ENCODE data around the gene NFE2L3. TPM values are rescaled to one million over a fixed set of nuclear protein-coding genes. Genes with fewer than 3 reads are reported as not detected.
A peak's percentile ranks its signal among the peaks of the same experiment; 100 is the strongest.

Gene NFE2L3
- total and polyA plus RNA-seq, 2 of the 8 experiments (the other 6 are each of a cell fraction or from before 2014, with no cell fraction given): 64.9 to 76.5 TPM

- Histone ChIP-seq H3K9ac (replicated peaks in 1 of 4; ENCODE audit: extremely low read depth in 1 of 4, low read depth in 3 of 4, low read length in 3 of 4) (peak overlapping the region; percentile 97 to 100 (median 100)), H3K27ac (ENCODE audit: low read depth, low read length) (no peak overlapping the region), H3K23ac (ENCODE audit: insufficient read length) (no peak overlapping the region), H3K9me3 (ENCODE audit: insufficient read depth in 2 of 2, low read depth in 1 of 2, low read length in 1 of 2) (no peaks in the 10 kb centered on the region), H3K4me1 (replicated peaks in 1 of 4; ENCODE audit: control insufficient read depth in 3 of 4, insufficient read depth in 4 of 4, low read length in 3 of 4) (peaks cover 0 to 6% (median 0%) of the 10 kb centered on the region in 4 experiments; a peak in 3 of 7 replicates), H3K27me3 (replicated peaks in 1 of 4; ENCODE audit: control insufficient read depth in 3 of 4, extremely low read depth in 1 of 4, insufficient read depth in 3 of 4, low read length in 3 of 4) (no peaks in the 10 kb centered on the region), H4K8ac (ENCODE audit: extremely low read depth, insufficient read depth, low read length) (no peak overlapping the region), H2BK20ac (ENCODE audit: low read length) (no peak overlapping the region), H2BK15ac (ENCODE audit: low read length) (no peak overlapping the region), H3K79me2 (ENCODE audit: control insufficient read depth in 1 of 2, insufficient read depth in 2 of 2, low read length in 2 of 2) (peaks cover 42 to 89% of the 10 kb centered on the region in 2 experiments), H2BK12ac (ENCODE audit: low read depth, low read length) (no peak overlapping the region), H2BK120ac (replicated peaks; ENCODE audit: low read depth, low read length) (no peak overlapping the region), H3K36me3 (ENCODE audit: control insufficient read depth in 2 of 4, insufficient read depth in 4 of 4, low read length in 3 of 4) (peaks cover 32 to 70% (median 56%) of the 10 kb centered on the region in 4 experiments), H3K4ac (replicated peaks; ENCODE audit: insufficient read length, low read depth, low read length) (no peak overlapping the region), H3K14ac (ENCODE audit: insufficient read length) (no peak overlapping the region), H3K56ac (replicated peaks; ENCODE audit: insufficient read length, low read depth, low read length) (peak overlapping the region; percentile 14), H4K5ac (ENCODE audit: insufficient read length, low read depth, low read length) (no peak overlapping the region), H2AFZ (ENCODE audit: low read length) (no peak overlapping the region), H2AK5ac (ENCODE audit: low read depth, low read length) (no peak overlapping the region), H3K23me2 (ENCODE audit: low read depth, low read length) (peaks cover 3% of the 10 kb centered on the region; the same call in 1 of the 2 replicates), H3K4me2 (ENCODE audit: insufficient read depth in 1 of 2, low read depth in 2 of 2, low read length in 2 of 2) (peak overlapping the region; percentile 72 to 90), H4K91ac (replicated peaks; ENCODE audit: insufficient read length, low read length) (no peak overlapping the region), H4K20me1 (replicated peaks in 1 of 2; ENCODE audit: control insufficient read depth in 1 of 2, insufficient read depth in 2 of 2, low read length in 2 of 2) (peaks cover 24 to 39% of the 10 kb centered on the region in 2 experiments), H3K79me1 (ENCODE audit: low read depth, low read length) (no peaks in the 10 kb centered on the region), H2BK5ac (ENCODE audit: low read depth, low read length) (no peak overlapping the region), H3K18ac (ENCODE audit: extremely low read depth, low read length) (no peak overlapping the region), H3K4me3 (ENCODE audit: extremely low read depth in 1 of 4, insufficient read depth in 2 of 4, low read depth in 3 of 4, low read length in 4 of 4) (peak overlapping the region; percentile 98 to 99 (median 98))
- 1% methylated on average over 6 of the region's 6 CpGs; no CpG with 5 or more reads in 1 of the 2 experiments for WGBS, 2 experiments (ENCODE audit: extremely low coverage in 1 of 2, insufficient coverage in 1 of 2, insufficient read length in 1 of 2, insufficient replicate concordance in 2 of 2, low coverage in 1 of 2, low lambda C conversion rate in 2 of 2, missing lambda C conversion rate in 1 of 2)
- ChIA-PET CTCF (ENCODE audit: partially characterized antibody) (interaction anchor here (0.7 to 3.8 kb wide), 15 partner anchors 10 to 305 kb away, joined by 3 to 24 read pairs (median 5); no protein-coding TSS in a partner anchor), POLR2A (ENCODE audit: partially characterized antibody) (interaction anchor here (0.6 to 13.1 kb wide), 25 partner anchors 12 to 304 kb away, joined by 3 to 578 read pairs (median 5); partner anchors contain the start of gene NFE2L3)
- no peak for FAIRE-seq
- DNase-seq (ENCODE audit: low read depth in 1 of 2, low spot score in 2 of 2): no peak
- TF ChIP-seq SP1 (IDR thresholded peaks at IDR 0.05; ENCODE audit: low read depth, low read length) (no peak), CBX5 (IDR thresholded peaks at IDR 0.05; ENCODE audit: low read depth, low read length) (no peak), CHD1 (IDR thresholded peaks at IDR 0.05; ENCODE audit: low read depth, low read length) (0 out of 2 replicates have a peak, but pooled peaks have one; percentile 34), RAD21 (IDR thresholded peaks at IDR 0.05 in 1 of 2, conservative IDR thresholded peaks at IDR 0.05 in 1 of 2; ENCODE audit: low read depth in 2 of 2, low read length in 2 of 2) (peak in 1 of 2 experiments; percentile 3; a peak in 1 of 4 replicates), CTBP2 (IDR thresholded peaks at IDR 0.05; ENCODE audit: borderline replicate concordance, insufficient read depth, insufficient read length, low read length) (no peak), RNF2 (IDR thresholded peaks at IDR 0.05; ENCODE audit: borderline replicate concordance, low read depth, low read length, missing control alignments, poor library complexity, severe bottlenecking) (no peak), TAF1 (IDR thresholded peaks at IDR 0.05; ENCODE audit: low read depth, low read length) (0 out of 2 replicates have a peak, but pooled peaks have one; percentile 7), RFX5 (IDR thresholded peaks at IDR 0.05; ENCODE audit: borderline replicate concordance, low read depth, low read length) (no peak), CEBPB (IDR thresholded peaks at IDR 0.05; ENCODE audit: low read depth, low read length) (no peak), SUZ12 (IDR thresholded peaks at IDR 0.05; ENCODE audit: low read length) (no peak), POLR2AphosphoS5 (IDR thresholded peaks at IDR 0.05; ENCODE audit: low read depth, low read length) (no peak)
These were observed 46.3 kb downstream of the NFE2L3 start for GRCh38 chr7:26198133-26198780.
